ENCODE data around the gene RFX2.

DNA sequence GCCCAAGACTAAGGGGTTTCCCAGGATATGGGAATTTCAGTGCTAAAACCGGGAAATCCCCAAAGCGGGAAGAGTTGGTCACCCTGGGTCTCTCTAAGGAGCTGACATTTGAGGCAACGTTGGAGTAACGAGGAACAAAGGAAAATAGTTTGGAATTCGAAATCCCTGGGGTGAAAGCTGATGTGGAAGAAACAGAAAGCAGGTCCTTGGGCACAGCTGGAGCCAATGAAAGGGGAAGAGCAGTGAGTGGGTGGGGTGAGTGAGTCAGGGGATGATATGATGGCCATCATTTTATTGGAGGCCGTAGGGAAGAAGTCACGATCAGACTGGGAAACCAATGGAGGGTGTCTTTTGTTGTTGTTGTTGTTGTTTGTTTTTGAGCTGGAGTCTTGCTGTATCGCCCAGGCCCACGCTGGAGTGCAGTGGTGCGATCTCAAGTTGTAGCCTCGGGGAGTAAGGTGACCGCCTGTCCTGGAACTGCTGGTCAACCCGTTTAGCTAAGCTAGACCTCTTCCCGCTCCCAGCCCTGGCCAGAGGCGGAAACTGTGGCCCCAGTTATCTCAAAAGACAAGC lies 3.4 kb upstream of the RFX2 start:
- TF ChIP-seq GATA2 (IDR thresholded peaks at IDR 0.05; ENCODE audit: low read depth, low read length), result no peak
- TF ChIP-seq GATA3 (IDR thresholded peaks at IDR 0.05; ENCODE audit: low read depth, low read length), result no peak
